NOMO-1 treated with DMSO at 0.1 percent for 48 hours (cell line): ENCODE measurements around the gene KIAA1586.

Experiments used
- DNase-seq: peaks from one replicate; lab custom pipeline; 2025; ENCODE audit not compliant: unreplicated experiment; lab: John Stamatoyannopoulos, UW

Gene KIAA1586

GRCh38 chr6:57102976-57103375, 56.5 kb downstream of the KIAA1586 start:
- DNase-seq, result no peak

DNA sequence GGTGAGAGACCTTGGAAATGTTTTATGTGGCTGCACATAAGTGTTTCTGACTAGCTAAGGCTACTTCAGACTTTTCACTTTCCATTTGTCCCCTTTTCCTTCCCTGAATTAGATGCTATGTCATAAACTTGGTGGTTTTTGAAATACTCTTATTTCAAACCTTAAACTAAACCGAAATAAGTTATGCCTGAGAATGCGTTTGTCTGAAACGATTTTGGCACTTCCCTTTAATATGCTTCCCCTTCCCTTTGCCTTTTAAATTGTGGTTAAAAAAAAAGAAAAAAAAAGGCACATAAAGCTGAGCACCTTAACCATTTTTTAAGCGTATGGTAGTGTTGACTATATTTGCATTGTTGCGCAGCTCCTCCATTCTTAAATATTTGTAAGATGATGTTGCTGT, 57.8 kb downstream of the KIAA1586 start:
- DNase-seq, result peak; percentile 60
